Skeletal muscle tissue (tissue), 4 donors: ENCODE data around the gene CHCHD1. TPM values are rescaled to one million over a fixed set of nuclear protein-coding genes. Genes with fewer than 3 reads are reported as not detected.
"Not testable (repeated sequence)": the region's sequence is repeated elsewhere in the genome, so short reads cannot be mapped to it uniquely, and the experiment has no call there.

Experiments used
- H3K27ac ChIP-seq: one replicate; pipeline ENCODE4 v1.7.0; 2013; ENCODE audit warnings: mild to moderate bottlenecking, low read depth, low read length, inconsistent platforms
- H3K27me3 ChIP-seq, 3 donors: one replicate each; pipeline ENCODE4 v1.7.0; 2013; ENCODE audit warnings: low read length in 3 of 3; ENCODE audit not compliant: control insufficient read depth in 3 of 3, insufficient read depth in 3 of 3
- H3K36me3 ChIP-seq, 3 donors: one replicate each; pipeline ENCODE4 v1.7.0; 2013; ENCODE audit warnings: low read length in 3 of 3; ENCODE audit not compliant: control insufficient read depth in 3 of 3, insufficient read depth in 3 of 3
- H3K4me1 ChIP-seq, 3 donors: one replicate each; pipeline ENCODE4 v1.7.0; 2013; ENCODE audit warnings: low read length in 3 of 3, mild to moderate bottlenecking in 3 of 3; ENCODE audit not compliant: control insufficient read depth in 3 of 3, insufficient read depth in 3 of 3
- H3K4me3 ChIP-seq, 3 donors: one replicate each; pipeline ENCODE4 v1.7.0; 2013; ENCODE audit warnings: low read length in 3 of 3
- H3K9ac ChIP-seq, 3 donors: one replicate each; pipeline ENCODE4 v1.7.0; 2013; ENCODE audit warnings: low read length in 3 of 3, mild to moderate bottlenecking in 3 of 3, moderate library complexity in 2 of 3, low read depth in 1 of 3
- H3K9me3 ChIP-seq, 3 donors: one replicate each; pipeline ENCODE4 v1.7.0; 2013; ENCODE audit warnings: low read length in 3 of 3; ENCODE audit not compliant: control insufficient read depth in 3 of 3
- total RNA-seq: library from RNA; depleted of rRNA; stranded (reverse); fragments of >200 nt; gene quantifications from one replicate; pipeline ENCODE4 v1.2.3, GENCODE V29; 2014
- donor health status: Osteomylitis.

The CHCHD1 gene
- total RNA-seq, 1 donor from 2014 or later = 17.7 TPM

- Histone ChIP-seq H3K27me3 (no peaks in the 10 kb centered on the region), H3K9me3 (no peaks in the 10 kb centered on the region), H3K4me3 (no peak overlapping the region), H3K27ac (no peak overlapping the region), H3K36me3 (peaks cover 4 to 16% (median 14%) of the 10 kb centered on the region in 3 donors), H3K9ac (no peak overlapping the region), H3K4me1 (peaks cover 24 to 43% (median 37%) of the 10 kb centered on the region in 3 donors)
Observed at GRCh38 chr10:73779539-73780197, 2.2 kb upstream of the CHCHD1 start.

DNA sequence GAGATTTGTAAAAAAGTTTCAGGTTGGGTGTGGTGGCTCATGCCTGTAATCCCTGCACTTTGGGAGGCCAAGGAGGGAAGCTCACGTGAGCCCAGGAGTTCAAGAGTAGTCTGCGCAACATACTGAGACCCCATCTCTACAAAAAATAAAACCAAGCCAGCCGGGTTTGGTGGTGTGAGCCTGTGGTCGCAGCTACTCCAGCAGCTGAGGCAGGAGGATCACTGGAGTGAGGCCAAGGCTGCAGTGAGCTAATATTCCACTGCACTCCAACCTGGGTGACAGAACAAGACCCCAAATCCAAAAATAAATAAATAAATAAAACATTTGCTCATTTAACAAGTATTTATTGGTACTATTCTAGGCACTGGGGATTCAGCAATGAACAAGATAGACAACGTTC lies 1.5 kb upstream of the CHCHD1 start:
- Histone ChIP-seq H3K4me1 (peaks cover 23 to 41% (median 34%) of the 10 kb centered on the region in 3 donors), H3K27me3 (no peaks in the 10 kb centered on the region), H3K9ac (peak overlapping the region in 2 of 3 donors; percentile 51 to 97), H3K36me3 (peaks cover 4 to 15% (median 11%) of the 10 kb centered on the region in 3 donors), H3K4me3 (peak overlapping the region in 1 of 3 donors; percentile 30), H3K27ac (no peak overlapping the region), H3K9me3 (no peaks in the 10 kb centered on the region)

GRCh38 chr10:73780966-73781365 lies 882 bp upstream of the CHCHD1 start:
- H3K4me3 ChIP-seq = peak overlapping the region; percentile 78 to 99 (median 96)
- H3K4me1 ChIP-seq = peaks cover 23 to 41% (median 31%) of the 10 kb centered on the region in 3 donors
- peak overlapping the region; percentile 93 to 99 (median 97) for H3K9ac ChIP-seq
- no peaks in the 10 kb centered on the region for H3K27me3 ChIP-seq
- H3K9me3 ChIP-seq = no peaks in the 10 kb centered on the region
- peak overlapping the region; percentile 92 for H3K27ac ChIP-seq
- H3K36me3 ChIP-seq = peaks cover 2 to 9% (median 8%) of the 10 kb centered on the region in 3 donors

DNA sequence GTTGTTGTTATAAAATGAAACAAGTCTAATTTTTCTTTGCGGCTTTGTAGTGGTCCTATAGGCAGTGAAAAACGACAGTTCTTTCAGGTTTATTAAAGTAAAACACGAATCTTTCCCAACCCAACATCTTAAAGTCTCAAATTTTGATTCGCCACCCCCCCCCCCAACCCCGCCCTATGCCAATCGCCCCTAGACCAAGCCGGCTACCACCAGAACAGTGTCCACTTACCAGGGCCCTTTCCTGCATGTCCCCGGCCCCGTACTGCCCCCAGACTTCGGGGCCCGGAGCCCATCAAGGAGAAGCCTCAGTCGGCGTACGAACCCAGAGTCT lies 335 bp upstream of the CHCHD1 start:
- no peaks in the 10 kb centered on the region for H3K9me3 ChIP-seq
- H3K9ac ChIP-seq = peak overlapping the region; percentile 93 to 99 (median 97)
- no peaks in the 10 kb centered on the region for H3K27me3 ChIP-seq
- H3K27ac ChIP-seq = peak overlapping the region; percentile 92
- peaks cover 2 to 9% (median 8%) of the 10 kb centered on the region in 3 donors for H3K36me3 ChIP-seq
- H3K4me1 ChIP-seq = peaks cover 26 to 45% (median 35%) of the 10 kb centered on the region in 3 donors
- peak overlapping the region; percentile 78 to 99 (median 96) for H3K4me3 ChIP-seq

- peak overlapping the region; percentile 93 to 99 (median 97) for H3K9ac ChIP-seq
- H3K9me3 ChIP-seq = no peaks in the 10 kb centered on the region
- peaks cover 2 to 8% (median 7%) of the 10 kb centered on the region in 3 donors for H3K36me3 ChIP-seq
- peaks cover 34 to 54% (median 45%) of the 10 kb centered on the region in 3 donors for H3K4me1 ChIP-seq
- peak overlapping the region; percentile 78 to 99 (median 96) for H3K4me3 ChIP-seq
- no peaks in the 10 kb centered on the region for H3K27me3 ChIP-seq
- H3K27ac ChIP-seq = peak overlapping the region; percentile 92
Observed at GRCh38 chr10:73782749-73783085, 869 bp downstream of the CHCHD1 start.

DNA sequence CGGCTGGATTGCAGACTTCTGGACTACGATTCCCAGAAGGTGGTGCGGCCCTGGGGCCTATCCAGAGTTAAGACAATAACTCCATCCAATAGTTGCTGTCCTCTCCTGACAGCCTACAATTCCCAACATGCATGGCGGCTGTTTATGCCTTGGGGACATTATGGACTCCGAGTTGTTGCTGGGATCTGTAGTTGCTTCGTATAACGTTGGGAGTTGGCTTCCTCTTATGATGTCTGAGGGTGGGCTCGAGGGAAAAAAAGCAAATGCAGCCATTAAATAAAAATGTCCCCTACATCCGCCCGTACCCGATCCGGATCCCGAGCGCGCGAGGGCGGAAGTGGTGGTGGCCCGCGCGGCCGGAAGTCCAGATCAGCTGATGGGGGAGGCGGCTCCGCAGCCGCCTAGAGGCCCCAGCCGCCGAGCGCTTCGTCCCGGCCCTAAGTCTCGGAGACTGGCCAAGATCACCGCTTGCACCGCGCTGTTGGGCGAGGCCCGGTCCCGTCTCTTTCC lies 3.4 kb downstream of the CHCHD1 start, which contains the start of gene ZSWIM8:
TSS of gene ZSWIM8 (plus strand) at position 396 of the 510 bp plus-strand sequence. CDS start 273 bp downstream, outside the sequence.
- Histone ChIP-seq H3K27ac (peak within 1 kb of the TSS; percentile 91), H3K27me3 (no peaks in the 10 kb centered on the region), H3K36me3 (peaks cover 14 to 18% (median 16%) of the 10 kb centered on the region in 3 donors), H3K9ac (peak within 1 kb of the TSS; percentile 94 to 97 (median 96)), H3K4me3 (peak within 1 kb of the TSS; percentile 91 to 94 (median 93)), H3K4me1 (peaks cover 39 to 67% (median 51%) of the 10 kb centered on the region in 3 donors), H3K9me3 (no peaks in the 10 kb centered on the region)

- peaks cover 34 to 60% (median 44%) of the 10 kb centered on the region in 3 donors for H3K4me1 ChIP-seq
- H3K36me3 ChIP-seq = peaks cover 19 to 23% (median 20%) of the 10 kb centered on the region in 3 donors
- H3K9me3 ChIP-seq = no peaks in the 10 kb centered on the region
- H3K9ac ChIP-seq = peak overlapping the region; percentile 94 to 97 (median 96)
- peak overlapping the region; percentile 91 for H3K27ac ChIP-seq
- peak overlapping the region; percentile 91 to 94 (median 93) for H3K4me3 ChIP-seq
- no peaks in the 10 kb centered on the region for H3K27me3 ChIP-seq
Observed at GRCh38 chr10:73785721-73786511, 4.1 kb downstream of the CHCHD1 start.

DNA sequence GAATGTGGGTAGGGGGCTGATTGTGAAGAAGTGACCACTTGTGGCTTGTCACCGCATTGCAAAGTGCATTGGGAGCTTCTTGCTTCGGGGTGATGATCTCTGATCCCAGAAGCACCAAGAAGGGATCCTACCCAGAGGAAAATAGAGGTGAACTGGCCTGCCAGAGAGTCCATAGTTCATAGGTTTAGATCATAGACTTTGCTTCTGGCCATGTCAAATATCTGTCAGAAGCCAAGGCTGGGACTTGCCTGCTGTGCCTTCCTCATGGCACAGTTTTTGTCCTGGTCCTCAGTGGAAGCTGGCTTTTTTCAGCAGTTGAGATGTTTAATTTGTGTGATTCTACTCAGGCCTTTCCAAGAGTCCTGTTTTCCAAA lies 4.7 kb downstream of the CHCHD1 start:
- peaks cover 30 to 55% (median 39%) of the 10 kb centered on the region in 3 donors for H3K4me1 ChIP-seq
- no peaks in the 10 kb centered on the region for H3K9me3 ChIP-seq
- H3K36me3 ChIP-seq = peaks cover 25 to 29% (median 26%) of the 10 kb centered on the region in 3 donors
- H3K27me3 ChIP-seq = no peaks in the 10 kb centered on the region
- H3K27ac ChIP-seq = peak overlapping the region; percentile 91
- peak overlapping the region; percentile 91 to 94 (median 93) for H3K4me3 ChIP-seq
- H3K9ac ChIP-seq = peak overlapping the region; percentile 94 to 97 (median 96)

GRCh38 chr10:73787031-73787800 lies 5.4 kb downstream of the CHCHD1 start:
- not testable (repeated sequence) for H3K27me3 ChIP-seq, H3K4me3 ChIP-seq, H3K9me3 ChIP-seq
- Histone ChIP-seq H3K9ac (peak overlapping the region in 2 of 3 donors; percentile 29 to 97), H3K27ac (peak overlapping the region; percentile 91), H3K36me3 (peaks cover 31 to 36% (median 33%) of the 10 kb centered on the region in 3 donors), H3K4me1 (peaks cover 30 to 51% (median 39%) of the 10 kb centered on the region in 3 donors)
